ENCODE data around the gene ELOVL6. TPM values are rescaled to one million over a fixed set of nuclear protein-coding genes. Genes with fewer than 3 reads are reported as not detected.

ELOVL6 gene
- total and polyA plus RNA-seq, 2 of the 4 experiments (the other 2 are of a cell fraction): 17.9 to 19.0 TPM

DNA sequence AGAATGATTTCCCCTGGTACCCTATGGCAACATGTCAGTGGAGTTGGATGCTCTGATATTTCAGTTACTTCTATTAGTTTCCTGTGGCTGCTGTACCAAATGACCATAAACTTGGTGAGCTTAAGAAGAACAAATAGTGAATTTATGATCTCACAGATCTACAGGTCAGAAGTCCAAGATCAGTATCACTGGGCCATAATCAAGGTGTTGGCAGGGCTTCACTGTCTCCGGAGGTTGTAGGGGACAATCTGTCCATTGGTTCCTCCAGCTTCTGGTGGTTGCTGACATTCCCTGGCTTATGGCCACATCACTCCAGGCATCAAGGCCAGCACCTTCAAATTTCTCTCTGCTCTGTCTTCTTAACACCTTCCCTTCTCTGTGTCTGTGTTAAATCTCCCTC, 37.9 kb upstream of the ELOVL6 start:
- no peak overlapping the region for H3K23ac ChIP-seq (ENCODE audit: low read depth, low read length)
- H3K18ac ChIP-seq (ENCODE audit: low read depth, low read length): no peak overlapping the region
- no peak overlapping the region for H3K14ac ChIP-seq (replicated peaks; ENCODE audit: low read depth, low read length)
- intact Hi-C loops (cut with micrococcal nuclease): no loop called here
- no peak overlapping the region for H3K4me2 ChIP-seq (ENCODE audit: low read depth, low read length)
- no peak overlapping the region for H3K27ac ChIP-seq (ENCODE audit: insufficient read depth, low read length)
- TF ChIP-seq, protein P1, sequence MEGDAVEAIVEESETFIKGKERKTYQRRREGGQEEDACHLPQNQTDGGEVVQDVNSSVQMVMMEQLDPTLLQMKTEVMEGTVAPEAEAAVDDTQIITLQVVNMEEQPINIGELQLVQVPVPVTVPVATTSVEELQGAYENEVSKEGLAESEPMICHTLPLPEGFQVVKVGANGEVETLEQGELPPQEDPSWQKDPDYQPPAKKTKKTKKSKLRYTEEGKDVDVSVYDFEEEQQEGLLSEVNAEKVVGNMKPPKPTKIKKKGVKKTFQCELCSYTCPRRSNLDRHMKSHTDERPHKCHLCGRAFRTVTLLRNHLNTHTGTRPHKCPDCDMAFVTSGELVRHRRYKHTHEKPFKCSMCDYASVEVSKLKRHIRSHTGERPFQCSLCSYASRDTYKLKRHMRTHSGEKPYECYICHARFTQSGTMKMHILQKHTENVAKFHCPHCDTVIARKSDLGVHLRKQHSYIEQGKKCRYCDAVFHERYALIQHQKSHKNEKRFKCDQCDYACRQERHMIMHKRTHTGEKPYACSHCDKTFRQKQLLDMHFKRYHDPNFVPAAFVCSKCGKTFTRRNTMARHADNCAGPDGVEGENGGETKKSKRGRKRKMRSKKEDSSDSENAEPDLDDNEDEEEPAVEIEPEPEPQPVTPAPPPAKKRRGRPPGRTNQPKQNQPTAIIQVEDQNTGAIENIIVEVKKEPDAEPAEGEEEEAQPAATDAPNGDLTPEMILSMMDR (conservative IDR thresholded peaks at IDR 0.05; ENCODE audit: low read depth, low read length): no peak
- no peak for TF ChIP-seq RFX5 (IDR thresholded peaks at IDR 0.05; ENCODE audit: low read depth, low read length)
- no peak for TF ChIP-seq CEBPB (IDR thresholded peaks at IDR 0.05; ENCODE audit: low read depth, low read length)
- TF ChIP-seq NFE2L2 (IDR thresholded peaks at IDR 0.05; ENCODE audit: low read depth, low read length): no peak
- TF ChIP-seq ELK1 (IDR thresholded peaks at IDR 0.05; ENCODE audit: borderline replicate concordance, low read depth, low read length): no peak
- TF ChIP-seq, protein P2, sequence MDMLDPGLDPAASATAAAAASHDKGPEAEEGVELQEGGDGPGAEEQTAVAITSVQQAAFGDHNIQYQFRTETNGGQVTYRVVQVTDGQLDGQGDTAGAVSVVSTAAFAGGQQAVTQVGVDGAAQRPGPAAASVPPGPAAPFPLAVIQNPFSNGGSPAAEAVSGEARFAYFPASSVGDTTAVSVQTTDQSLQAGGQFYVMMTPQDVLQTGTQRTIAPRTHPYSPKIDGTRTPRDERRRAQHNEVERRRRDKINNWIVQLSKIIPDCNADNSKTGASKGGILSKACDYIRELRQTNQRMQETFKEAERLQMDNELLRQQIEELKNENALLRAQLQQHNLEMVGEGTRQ (IDR thresholded peaks at IDR 0.05; ENCODE audit: low read depth, low read length): no peak
- no peak for TF ChIP-seq RCOR1 (IDR thresholded peaks at IDR 0.05; ENCODE audit: insufficient replicate concordance, low read length)
- no peak for TF ChIP-seq RAD21 (IDR thresholded peaks at IDR 0.05; ENCODE audit: low read length)
- TF ChIP-seq BHLHE40 (IDR thresholded peaks at IDR 0.05; ENCODE audit: low read depth, low read length): no peak
- TF ChIP-seq MXI1 (IDR thresholded peaks at IDR 0.05; ENCODE audit: borderline replicate concordance, low read depth, low read length): no peak
- H2BK20ac ChIP-seq (ENCODE audit: low read depth, low read length): no peak overlapping the region
- H2AFZ ChIP-seq (replicated peaks; ENCODE audit: low read length, poor library complexity): peak overlapping the region; percentile 27
- H2AK9ac ChIP-seq (replicated peaks; ENCODE audit: low read depth, low read length, poor library complexity): no peak overlapping the region
- H3K4me3 ChIP-seq (ENCODE audit: insufficient read depth, low read depth, low read length): no peak overlapping the region
- dilution Hi-C loops (cut with HindIII; ENCODE audit: low sequenced_read_pairs, unreplicated experiment): no loop called here
- no peaks in the 10 kb centered on the region for H3K79me1 ChIP-seq (ENCODE audit: low read depth in 1 of 2, low read length in 2 of 2)
- no peak overlapping the region for H3K4ac ChIP-seq (ENCODE audit: low read depth, low read length)
- in situ Hi-C loops (cut with MboI; ENCODE audit: low sequenced_read_pairs): no loop called here
- no peak overlapping the region for H2BK5ac ChIP-seq (ENCODE audit: low read depth, low read length, poor library complexity, severe bottlenecking)
- H4K8ac ChIP-seq (ENCODE audit: low read depth in 2 of 2, low read length in 2 of 2): no peak overlapping the region
- no CpG with 5 or more reads among the region's 1 CpG for WGBS, 2 experiments (ENCODE audit: extremely low coverage in 2 of 2, insufficient read length in 1 of 2)
- H3K9ac ChIP-seq (ENCODE audit: low read depth, low read length): no peak overlapping the region
- H3K4me1 ChIP-seq (ENCODE audit: control insufficient read depth, insufficient read depth, low read length): no peaks in the 10 kb centered on the region
- no peak for DNase-seq
- no TSS peak for BruUV-seq (replicated peaks)
- H4K91ac ChIP-seq (ENCODE audit: insufficient read depth, low read depth, low read length): no peak overlapping the region
- H2AK5ac ChIP-seq (ENCODE audit: low read depth, low read length): no peak overlapping the region
- no peak overlapping the region for H4K5ac ChIP-seq (ENCODE audit: low read depth, low read length)
- H2BK120ac ChIP-seq (ENCODE audit: low read depth, low read length): no peak overlapping the region
- CTCF ChIA-PET: no interaction called here
- H3K9me1 ChIP-seq (ENCODE audit: insufficient read depth, low read length): no peaks in the 10 kb centered on the region
- no peaks in the 10 kb centered on the region for H3K9me3 ChIP-seq (ENCODE audit: control insufficient read depth, insufficient read depth, low read length)
- H3K27me3 ChIP-seq (ENCODE audit: control insufficient read depth, insufficient read depth, low read length): no peaks in the 10 kb centered on the region
- H3K36me3 ChIP-seq (ENCODE audit: control insufficient read depth, insufficient read depth, low read length): no peaks in the 10 kb centered on the region
- no peak for ATAC-seq (ENCODE audit: low read depth)
- POLR2A ChIA-PET (ENCODE audit: unreplicated experiment): no interaction called here
- H4K20me1 ChIP-seq (ENCODE audit: insufficient read depth, low read length): no peaks in the 10 kb centered on the region
- H3K56ac ChIP-seq (ENCODE audit: extremely low read depth, insufficient read depth, low read length): no peak overlapping the region
- no peak overlapping the region for H2BK15ac ChIP-seq (ENCODE audit: low read depth, low read length)
